NT2/D1 (cell line): ENCODE results near the gene CCDC57.

Experiments used
- DNase-seq: peaks from one replicate; pipeline ENCODE4 v3.0.0-alpha.2; 2011; ENCODE audit warnings: low read depth, low spot score
- H3K27me3 ChIP-seq: 2 replicates; pipeline ENCODE4 v1.6.0; 2011; ENCODE audit warnings: mild to moderate bottlenecking; ENCODE audit not compliant: insufficient read length, insufficient read depth
- H3K36me3 ChIP-seq: 2 replicates; pipeline ENCODE4 v1.6.1; 2011; ENCODE audit warnings: mild to moderate bottlenecking, low read length, mixed read lengths; ENCODE audit not compliant: insufficient read depth, insufficient read length
- H3K4me1 ChIP-seq: 2 replicates; pipeline ENCODE4 v1.5.1; 2011; ENCODE audit not compliant: insufficient read depth, insufficient read length
- H3K4me3 ChIP-seq: 2 replicates; pipeline ENCODE4 v1.5.1; 2011; ENCODE audit warnings: low read depth; ENCODE audit not compliant: insufficient read length
- H3K9ac ChIP-seq: 2 replicates; pipeline ENCODE4 v1.6.0; 2011; ENCODE audit warnings: low read depth; ENCODE audit not compliant: insufficient read length
- H3K9me3 ChIP-seq: 2 replicates; pipeline ENCODE4 v1.5.1; 2011; ENCODE audit warnings: mild to moderate bottlenecking, low read length; ENCODE audit not compliant: insufficient read depth
- SUZ12 ChIP-seq: IDR thresholded peaks from 2 replicates; pipeline ENCODE4 v1.6.1; 2011; ENCODE audit not compliant: insufficient read length, insufficient read depth; ENCODE audit errors: extremely low read depth
- YY1 ChIP-seq: IDR thresholded peaks from 2 replicates; pipeline ENCODE4 v1.6.1; 2011; ENCODE audit not compliant: insufficient read length, insufficient read depth
- ZNF274 ChIP-seq: IDR thresholded peaks from 2 replicates; pipeline ENCODE4 v1.6.1; 2011; ENCODE audit warnings: mild to moderate bottlenecking, low read depth, low read length

CCDC57 gene

GRCh38 chr17:82188001-82188961, 24.4 kb downstream of the CCDC57 start:
- no peak for TF ChIP-seq ZNF274
- no peak for TF ChIP-seq YY1
- TF ChIP-seq SUZ12: no peak
- no peaks in the 10 kb centered on the region for H3K27me3 ChIP-seq
- no peaks in the 10 kb centered on the region for H3K9me3 ChIP-seq
- no peaks in the 10 kb centered on the region for H3K4me1 ChIP-seq
- H3K9ac ChIP-seq: no peak overlapping the region
- H3K4me3 ChIP-seq: no peak overlapping the region
- peaks cover 70% of the 10 kb centered on the region for H3K36me3 ChIP-seq
- no peak for DNase-seq

GRCh38 chr17:82187500-82187899, 25.1 kb downstream of the CCDC57 start:
- TF ChIP-seq YY1 (no peak), SUZ12 (no peak), ZNF274 (no peak)
- no peak for DNase-seq
- H3K4me1 ChIP-seq: no peaks in the 10 kb centered on the region
- no peak overlapping the region for H3K9ac ChIP-seq
- no peaks in the 10 kb centered on the region for H3K9me3 ChIP-seq
- H3K36me3 ChIP-seq: peaks cover 70% of the 10 kb centered on the region
- no peaks in the 10 kb centered on the region for H3K27me3 ChIP-seq
- no peak overlapping the region for H3K4me3 ChIP-seq

- Histone ChIP-seq H3K4me3 (no peak overlapping the region), H3K36me3 (peaks cover 64% of the 10 kb centered on the region), H3K9me3 (no peaks in the 10 kb centered on the region), H3K27me3 (no peaks in the 10 kb centered on the region), H3K9ac (no peak overlapping the region), H3K4me1 (peaks cover 2% of the 10 kb centered on the region)
- TF ChIP-seq SUZ12 (no peak), ZNF274 (no peak), YY1 (no peak)
- no peak for DNase-seq
Observed at GRCh38 chr17:82186221-82186620, 26.4 kb downstream of the CCDC57 start.

GRCh38 chr17:82184761-82185160, 27.9 kb downstream of the CCDC57 start:
- H3K36me3 ChIP-seq: peaks cover 66% of the 10 kb centered on the region
- H3K27me3 ChIP-seq: peaks cover 11% of the 10 kb centered on the region
- no peak overlapping the region for H3K9ac ChIP-seq

GRCh38 chr17:82180776-82181528, 31.7 kb downstream of the CCDC57 start:
- Histone ChIP-seq H3K27me3 (peaks cover 49% of the 10 kb centered on the region), H3K36me3 (peaks cover 67% of the 10 kb centered on the region), H3K9me3 (no peaks in the 10 kb centered on the region), H3K9ac (no peak overlapping the region), H3K4me1 (peaks cover 7% of the 10 kb centered on the region), H3K4me3 (no peak overlapping the region)
- TF ChIP-seq SUZ12: no peak
- DNase-seq: no peak

More at GRCh38 chr17:82184761-82185160, 27.9 kb downstream of the CCDC57 start:
- no peaks in the 10 kb centered on the region for H3K9me3 ChIP-seq
- H3K4me1 ChIP-seq: peaks cover 5% of the 10 kb centered on the region
- H3K4me3 ChIP-seq: no peak overlapping the region
- TF ChIP-seq YY1 (no peak), ZNF274 (no peak)
- DNase-seq: no peak

GRCh38 chr17:82179946-82180475, 32.6 kb downstream of the CCDC57 start:
- Histone ChIP-seq H3K27me3 (peaks cover 53% of the 10 kb centered on the region), H3K9me3 (no peaks in the 10 kb centered on the region), H3K4me3 (no peak overlapping the region), H3K9ac (no peak overlapping the region), H3K4me1 (peaks cover 8% of the 10 kb centered on the region), H3K36me3 (peaks cover 64% of the 10 kb centered on the region)
- no peak for DNase-seq
- no peak for TF ChIP-seq ZNF274
- TF ChIP-seq SUZ12: no peak
- TF ChIP-seq YY1: no peak

GRCh38 chr17:82179412-82179811, 33.2 kb downstream of the CCDC57 start:
- H3K4me1 ChIP-seq: peaks cover 8% of the 10 kb centered on the region
- no peaks in the 10 kb centered on the region for H3K9me3 ChIP-seq
- H3K9ac ChIP-seq: no peak overlapping the region
- no peak overlapping the region for H3K4me3 ChIP-seq
- no peak for DNase-seq
- H3K36me3 ChIP-seq: peaks cover 58% of the 10 kb centered on the region
- H3K27me3 ChIP-seq: peaks cover 53% of the 10 kb centered on the region
- TF ChIP-seq SUZ12: no peak
